GM10847 (cell line): ENCODE measurements around the gene MED28.

Source experiments
- POLR2A ChIP-seq: IDR thresholded peaks from 2 replicates; pipeline ENCODE4 v1.6.1; 2011; ENCODE audit not compliant: insufficient read length; ENCODE audit errors: extremely low read depth

MED28 gene

GRCh38 chr4:17681281-17682221 is 67.1 kb downstream of the MED28 start:
- TF ChIP-seq POLR2A: no peak

GRCh38 chr4:17682222-17682566 is 67.8 kb downstream of the MED28 start:
- TF ChIP-seq POLR2A: no peak
